ENCODE results near the gene ZNF487.
"Not testable (repeated sequence)": the region's sequence is repeated elsewhere in the genome, so short reads cannot be mapped to it uniquely, and the experiment has no call there.

- not testable (repeated sequence) for TF ChIP-seq CTCF, POLR2A, POLR2AphosphoS5 (IDR thresholded peaks at IDR 0.05)
Observed at GRCh38 chr10:43426476-43426875, 10.4 kb upstream of the ZNF487 start.
